HL-60/S4 treated with phorbol 12-myristate 13-acetate at 8.2 ng/mL for 4 days and 3 days (cell line): ENCODE measurements around the gene OTP.

Experiments
- in situ Hi-C: fragments of 300-500 bp; cut with MboI; formaldehyde crosslinking; loops from 2 replicates; pipeline ENCODE4 v1.15.0; 2022; ENCODE audit warnings: low sequenced_read_pairs

Gene OTP

DNA sequence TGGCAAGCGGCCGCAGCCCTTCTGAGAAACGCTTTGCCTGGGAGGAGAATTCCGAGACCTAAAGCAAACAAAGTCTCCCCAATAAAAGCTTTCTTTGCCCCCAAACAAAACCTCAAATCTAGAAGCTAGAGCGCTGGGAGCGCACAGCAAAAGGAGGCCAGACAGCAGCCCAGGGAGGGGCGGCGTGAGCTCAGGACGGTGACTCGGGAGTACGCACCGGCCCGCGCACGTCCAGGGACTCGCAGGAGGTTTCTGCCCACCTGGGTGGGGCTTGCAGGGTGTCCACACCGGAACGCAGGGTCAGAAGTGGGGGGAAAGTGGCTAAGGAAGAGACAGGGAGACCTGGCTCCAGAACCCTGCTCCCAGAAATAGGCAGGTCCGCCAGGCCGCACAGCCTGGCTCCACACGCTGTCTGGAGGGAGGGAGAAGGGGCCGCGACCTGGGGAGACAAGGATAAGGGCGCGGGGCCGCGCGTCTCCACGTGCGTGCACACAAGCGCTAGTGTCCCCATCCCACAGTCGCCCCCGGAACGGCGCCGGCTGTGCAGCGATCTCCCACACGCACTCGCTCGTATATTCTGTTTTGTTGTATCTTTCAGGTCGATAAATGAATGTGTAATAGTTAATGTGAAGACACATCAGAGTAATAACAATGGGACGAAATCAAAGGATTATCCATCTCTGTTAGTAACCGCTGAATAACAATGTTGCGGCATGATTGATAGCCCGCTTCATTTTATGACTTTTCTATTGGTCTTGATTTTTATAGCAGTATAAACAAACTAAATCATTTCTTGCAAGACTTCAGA is 2.3 kb upstream of the OTP start:
- in situ Hi-C loops: no loop called here

DNA sequence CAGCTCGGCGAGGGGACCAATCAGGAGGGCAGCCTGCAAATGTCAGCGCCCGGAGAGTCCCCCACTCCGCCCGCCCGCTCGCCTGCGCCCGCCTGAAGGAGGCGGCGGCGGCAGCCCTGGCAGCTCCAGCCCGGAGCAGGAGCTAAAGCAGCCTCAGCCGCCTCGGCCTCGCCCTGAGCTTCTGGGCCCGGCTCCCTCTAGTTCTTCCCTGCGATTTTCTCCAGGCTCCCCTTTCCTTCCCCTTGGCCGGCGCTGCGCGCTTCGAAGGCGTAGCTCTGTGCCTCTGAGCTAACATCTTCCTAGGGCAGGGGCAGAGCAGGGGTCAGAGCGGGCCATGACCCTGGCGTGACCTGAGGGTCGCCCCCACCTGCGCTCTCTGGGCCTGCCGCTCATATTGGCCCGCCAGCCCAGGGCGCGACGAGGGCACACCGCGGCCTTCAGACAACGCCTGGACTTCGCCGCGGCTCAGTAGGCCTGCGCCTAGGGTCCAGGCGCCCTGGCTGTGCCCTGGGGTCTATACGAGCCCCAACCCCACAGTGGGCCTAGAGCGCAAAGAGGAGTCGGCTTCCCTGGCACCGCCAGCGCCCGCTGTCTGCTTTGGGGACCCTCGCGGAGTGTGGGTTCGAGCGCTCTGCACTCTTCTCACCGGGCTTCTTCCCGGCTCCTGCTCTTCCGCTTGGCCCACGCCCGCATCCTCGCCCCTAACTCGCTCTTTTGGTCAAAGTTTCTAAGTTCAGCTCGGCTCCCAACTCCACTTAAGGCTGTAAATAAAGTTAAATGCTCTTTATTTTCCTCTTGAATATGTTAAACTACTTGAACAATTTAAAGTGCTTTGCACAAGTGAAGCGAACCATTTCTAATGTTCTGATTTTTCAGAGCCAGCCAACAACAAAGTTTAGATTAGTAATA is 504 bp upstream of the OTP start:
- in situ Hi-C loops: no loop called here

- in situ Hi-C loops: no loop called here
Measured at GRCh38 chr5:77637170-77637997, 1.1 kb downstream of the OTP start.

GRCh38 chr5:77636641-77637169 is 1.8 kb downstream of the OTP start:
- in situ Hi-C loops: no loop called here

- in situ Hi-C loops: no loop called here
Measured at GRCh38 chr5:77635917-77636640, 2.4 kb downstream of the OTP start.

DNA sequence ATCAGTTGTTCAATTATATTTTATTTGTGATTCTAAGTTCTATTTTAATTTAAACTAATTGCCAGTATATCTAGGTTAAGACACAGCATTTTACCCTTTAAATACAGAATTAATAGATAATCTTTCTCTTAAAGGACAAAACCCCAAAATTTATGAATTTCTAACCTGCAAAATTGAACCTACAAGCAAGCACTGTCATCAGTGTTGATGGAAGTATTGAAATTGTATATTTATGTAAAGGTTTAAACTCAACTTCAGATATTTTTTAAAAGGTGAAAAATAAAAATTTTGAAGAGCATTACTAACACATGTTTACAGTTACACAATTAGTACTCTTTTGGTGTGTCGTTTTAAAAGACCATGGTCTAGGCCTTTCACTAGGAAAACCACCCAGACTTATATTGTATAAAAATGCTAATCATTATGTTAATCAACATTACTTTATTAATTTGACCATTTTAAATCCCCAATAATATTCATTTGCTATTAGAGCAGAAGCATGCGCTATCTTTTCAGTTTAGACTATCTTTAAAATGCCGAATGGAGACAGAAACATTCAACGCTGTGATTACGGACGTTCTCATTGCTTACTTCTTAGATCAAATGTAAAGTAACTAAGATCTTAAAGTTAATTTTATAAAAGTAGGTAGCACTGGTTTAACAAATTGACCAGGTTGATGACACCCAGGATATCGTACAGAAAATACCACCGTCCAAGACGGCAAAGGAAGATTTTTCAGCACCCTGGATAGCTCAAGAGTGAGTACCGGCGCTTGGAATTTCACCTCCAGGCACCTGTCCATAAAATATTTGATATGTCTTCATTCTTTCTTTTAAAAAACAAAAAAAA is 3.2 kb downstream of the OTP start:
- in situ Hi-C loops: no loop called here

DNA sequence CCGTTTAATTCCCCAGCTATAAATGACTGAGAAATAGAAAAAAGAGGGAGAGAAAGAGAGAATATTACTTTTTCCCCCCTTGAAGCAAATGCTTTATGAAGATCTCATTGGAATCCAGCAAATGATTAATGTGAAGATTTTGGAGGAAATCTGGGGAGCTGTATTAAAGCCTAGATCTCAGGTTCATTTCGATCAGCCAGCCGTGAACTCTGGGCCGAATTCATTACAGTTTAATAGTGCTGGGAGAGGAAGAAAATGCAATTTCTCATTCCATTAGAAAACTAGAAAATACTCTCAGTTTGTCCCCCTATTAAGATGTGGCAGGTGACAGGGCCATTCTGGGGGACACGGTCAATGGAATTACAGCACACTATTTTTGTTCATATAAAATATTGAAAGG is 4.8 kb downstream of the OTP start:
- in situ Hi-C loops: no loop called here

DNA sequence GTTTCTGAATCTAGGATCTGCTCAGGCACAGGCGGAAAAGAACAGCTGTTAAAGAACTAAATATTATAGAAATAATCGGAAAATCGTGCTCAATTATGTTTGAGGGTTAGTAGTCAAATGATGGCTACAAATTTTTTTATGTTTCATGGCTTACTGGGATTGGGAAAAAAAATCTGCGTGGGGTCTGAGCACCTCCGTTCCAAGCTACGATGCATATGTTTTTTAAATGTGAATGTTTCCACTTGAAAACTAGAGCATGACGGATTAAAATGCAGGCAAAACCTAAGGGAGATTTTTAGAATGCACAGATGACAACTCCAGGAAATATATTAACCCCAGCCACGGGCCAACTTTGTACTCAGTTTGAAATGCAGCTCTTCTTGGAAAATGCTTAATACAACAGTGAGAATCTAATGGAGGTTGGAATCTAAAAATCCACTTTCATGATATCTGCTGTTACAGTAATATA is 5.3 kb downstream of the OTP start:
- in situ Hi-C loops: no loop called here

DNA sequence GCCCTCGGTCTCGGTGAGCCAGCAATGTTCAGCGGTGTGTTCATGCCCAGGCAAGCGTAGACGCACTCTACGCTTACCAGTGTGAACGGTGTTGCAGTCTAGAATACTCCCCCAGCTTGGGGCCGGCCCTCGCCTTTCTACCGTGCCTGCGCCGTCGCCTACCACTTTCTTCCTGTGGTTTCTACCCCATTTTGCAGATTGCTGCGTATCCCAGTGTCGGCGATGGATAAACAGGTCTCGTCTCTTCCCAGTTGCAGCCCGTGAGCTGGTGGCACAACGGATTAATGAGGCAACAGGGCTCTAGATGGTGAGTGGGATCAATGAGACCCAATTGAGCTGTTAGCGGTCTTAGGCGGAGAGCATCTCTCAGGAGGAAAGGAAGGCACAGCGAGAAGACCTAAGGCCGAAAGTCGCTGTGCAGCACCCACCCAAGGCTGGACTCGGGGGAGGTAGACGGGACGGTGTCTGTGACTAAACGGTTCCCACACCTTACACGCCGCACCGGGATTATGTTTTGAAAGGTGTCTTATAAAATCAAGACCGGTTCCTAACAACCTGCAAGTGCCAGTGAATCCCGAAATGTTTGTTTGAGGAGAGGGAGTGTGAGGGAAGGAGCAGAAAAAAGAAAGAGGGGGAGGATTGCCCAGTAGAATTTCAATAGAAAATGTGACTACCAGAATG is 5.8 kb downstream of the OTP start:
- in situ Hi-C loops: no loop called here

GRCh38 chr5:77630114-77630680 is 8.3 kb downstream of the OTP start:
- in situ Hi-C loops: no loop called here

DNA sequence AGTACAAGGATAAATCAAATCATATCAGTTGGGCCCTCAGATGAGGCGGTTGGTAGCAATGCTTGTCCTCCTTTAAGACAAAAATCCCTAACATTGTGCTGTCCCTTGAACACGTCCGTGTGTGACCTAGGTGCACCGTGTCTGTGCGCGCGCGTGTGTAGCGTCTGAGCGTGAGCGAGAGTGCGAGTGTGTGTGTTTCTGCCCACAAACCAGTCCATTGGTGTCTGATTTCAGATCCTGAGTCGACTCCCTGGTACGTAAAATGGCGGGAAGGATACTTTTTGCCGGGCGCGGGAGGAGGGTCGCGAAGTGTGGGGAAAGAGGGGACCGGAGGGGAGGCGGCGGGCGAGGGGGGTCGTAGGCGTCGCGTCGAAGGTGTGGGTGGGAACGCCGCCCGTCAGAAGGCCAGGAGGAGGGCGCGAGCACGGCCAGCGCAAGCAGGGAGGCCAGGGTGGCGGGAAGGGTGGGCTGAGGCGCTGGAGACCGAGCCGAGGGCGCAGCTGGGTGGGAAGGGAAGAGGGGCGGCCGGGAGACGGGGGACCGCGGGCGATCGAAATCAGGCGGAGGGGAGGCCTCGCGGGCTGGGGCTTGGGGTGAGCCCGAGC is 8.9 kb downstream of the OTP start:
- in situ Hi-C loops: no loop called here

DNA sequence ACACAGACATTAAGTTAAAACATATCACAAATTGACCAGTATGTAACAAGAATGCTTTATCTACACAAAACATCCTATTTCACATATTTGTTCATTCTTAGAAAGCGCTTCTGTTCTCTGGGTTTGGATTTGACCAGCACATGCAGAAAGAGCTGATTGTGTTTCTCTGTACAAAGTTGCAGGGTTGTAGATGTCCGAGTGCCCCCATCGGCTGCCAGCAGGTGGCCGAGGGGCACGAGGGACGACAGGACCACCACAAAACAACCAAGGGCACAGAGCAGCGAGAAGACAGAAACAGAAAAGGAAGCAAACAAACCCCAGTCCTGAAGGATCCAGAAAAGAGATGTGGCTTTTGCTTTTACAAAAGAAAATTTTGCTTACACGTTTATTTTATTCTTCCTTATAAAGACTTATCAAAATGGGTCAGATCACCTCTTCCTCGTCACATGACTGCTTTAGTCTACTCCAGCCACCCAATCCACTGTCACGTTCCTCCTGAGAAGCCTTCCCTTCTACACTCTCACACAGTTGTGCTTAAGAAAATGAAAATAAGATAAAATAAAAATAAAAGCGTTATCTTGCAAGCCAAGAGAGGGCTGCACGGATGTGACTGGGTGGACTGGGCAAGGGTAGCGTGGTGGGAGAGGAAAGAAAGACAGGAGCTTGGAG is 9.5 kb downstream of the OTP start:
- in situ Hi-C loops: no loop called here

DNA sequence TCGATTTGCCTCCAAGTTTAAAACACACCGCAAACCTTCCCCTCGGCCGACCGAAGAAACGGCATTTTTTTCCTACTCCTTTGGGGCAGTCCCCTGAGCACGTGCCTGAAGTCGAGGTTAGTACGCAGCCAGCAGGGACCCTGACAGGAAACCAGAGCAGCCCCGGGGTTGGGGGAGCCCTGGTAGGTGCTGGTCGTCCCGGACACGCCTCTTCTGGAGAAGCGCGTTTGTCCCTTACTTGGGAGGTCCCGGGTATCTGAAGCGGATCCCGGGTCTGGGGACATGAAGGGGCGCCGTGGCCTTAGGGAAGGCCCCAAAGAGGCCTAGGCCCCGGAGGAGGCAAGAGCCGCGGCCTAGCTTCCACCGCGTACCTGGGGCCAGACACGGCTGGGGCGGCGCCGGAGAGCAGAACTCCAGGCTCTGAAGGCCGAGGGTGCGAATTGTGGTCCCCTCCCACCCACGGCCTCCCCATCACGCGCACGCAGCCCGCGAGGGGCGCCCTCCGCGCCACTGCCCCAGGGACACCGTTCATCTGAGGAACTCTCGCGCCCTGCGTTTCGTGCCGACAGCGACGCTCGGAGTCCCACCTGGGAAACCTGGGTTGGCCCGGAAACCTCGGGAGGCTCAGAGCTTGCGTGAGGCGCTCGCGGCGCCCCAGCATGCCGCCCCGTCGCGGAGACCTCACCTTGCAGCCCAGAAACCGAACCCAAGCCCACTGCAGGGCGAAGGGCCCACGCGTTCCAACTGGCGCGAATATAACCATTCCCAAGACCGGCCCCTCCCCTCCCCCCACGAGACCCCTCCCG is 10.4 kb downstream of the OTP start:
- in situ Hi-C loops: no loop called here

- in situ Hi-C loops: no loop called here
Measured at GRCh38 chr5:77623203-77623740, 15.2 kb downstream of the OTP start.

DNA sequence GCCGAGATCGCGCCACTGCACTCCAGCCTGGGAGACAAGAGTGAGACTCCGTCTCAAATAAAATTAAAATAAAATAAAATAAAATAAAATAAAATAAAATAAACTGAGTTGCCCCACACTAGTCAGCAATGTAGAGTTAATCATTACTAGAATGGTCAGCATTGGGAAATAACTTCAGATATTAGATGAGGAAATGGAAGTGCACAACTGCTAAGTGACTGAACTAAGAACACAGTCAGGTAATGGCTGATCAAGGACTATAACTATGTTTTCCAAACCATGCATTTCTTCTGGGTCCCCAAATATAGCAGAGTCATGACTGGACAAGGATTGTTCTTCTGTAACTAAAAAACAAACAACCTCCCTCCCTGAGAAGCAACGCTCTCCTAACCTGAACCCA is 17.1 kb downstream of the OTP start:
- in situ Hi-C loops: no loop called here

DNA sequence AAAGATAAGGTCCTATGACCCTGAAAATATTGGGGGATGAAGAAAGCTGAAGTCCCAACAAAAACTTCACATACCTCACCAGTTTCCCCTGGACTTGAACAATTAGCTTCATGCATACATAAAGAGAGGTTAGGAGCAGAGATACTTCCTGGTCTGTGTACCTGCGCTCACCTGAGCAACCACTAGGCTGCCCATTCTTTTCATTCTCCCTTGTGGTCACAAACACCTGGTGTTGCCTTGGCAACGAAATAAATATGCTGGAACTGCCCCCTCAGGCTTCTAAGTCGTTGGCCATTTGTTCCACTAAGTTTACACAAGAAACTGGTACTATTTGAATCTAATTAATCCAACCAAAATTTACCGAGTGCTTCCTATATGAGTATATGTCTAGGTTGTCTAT is 18.1 kb downstream of the OTP start:
- in situ Hi-C loops: no loop called here
